Astrocyte of the spinal cord (primary cell): ENCODE data around the gene GINS1.

Experiments
- DNase-seq: peaks from one replicate; pipeline ENCODE4 v3.0.0; 2011; ENCODE audit warnings: low read depth, low spot score
- H3K4me3 ChIP-seq: 2 replicates; pipeline ENCODE4 v1.5.1; 2011; ENCODE audit warnings: low read depth, mild to moderate bottlenecking, low read length, moderate library complexity
- in situ Hi-C: cut with HindIII; loops from 2 replicates; pipeline ENCODE4 v1.10.0; 2017; ENCODE audit warnings: low sequenced_read_pairs
- TF ChIP-seq, protein P1 (sequence below): IDR thresholded peaks from 2 replicates; pipeline ENCODE4 v1.5.1; 2012; ENCODE audit warnings: low read depth, mild to moderate bottlenecking, low read length, inconsistent platforms

The GINS1 gene

DNA sequence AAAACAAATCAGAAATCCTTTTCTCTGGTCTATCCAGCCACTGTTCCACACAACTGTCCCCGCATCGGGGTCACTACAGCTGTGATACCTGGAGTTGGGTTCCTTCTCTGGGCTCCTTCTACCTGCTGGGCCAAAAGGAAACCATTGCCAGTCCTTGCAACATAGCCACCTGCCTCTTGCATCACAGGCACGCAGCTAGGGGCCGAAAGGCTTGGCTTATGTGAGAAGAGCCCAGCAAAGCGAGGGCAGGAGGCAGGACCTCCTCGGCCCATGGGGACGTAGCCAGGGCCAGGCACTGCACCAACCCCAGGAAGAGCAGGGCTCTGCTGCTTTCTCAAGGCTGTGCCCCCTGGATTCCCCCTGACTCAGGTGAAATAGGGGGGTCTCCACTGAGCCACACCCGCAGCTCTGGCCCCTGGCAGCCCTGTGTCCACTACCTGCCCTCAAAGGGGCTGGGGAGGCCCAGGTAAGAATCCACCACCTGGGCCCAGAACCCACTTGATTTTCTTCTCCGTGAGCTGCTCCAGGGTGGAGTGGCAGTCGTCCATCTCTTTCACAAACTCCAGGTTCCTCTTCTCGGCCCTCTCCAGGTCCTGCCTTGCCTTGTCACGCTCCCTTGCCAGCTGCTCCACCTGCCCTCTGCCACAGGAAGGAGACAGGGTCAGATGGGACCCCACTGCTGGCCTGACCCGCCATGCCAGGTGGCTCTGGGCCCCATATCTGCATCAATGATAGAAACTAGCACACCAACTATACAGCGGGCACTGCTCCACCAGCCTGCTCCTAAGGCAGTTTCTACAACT lies 88.9 kb downstream of the GINS1 start:
- in situ Hi-C loops: no loop called here
- no peak overlapping the region for H3K4me3 ChIP-seq
- TF ChIP-seq, protein P1, sequence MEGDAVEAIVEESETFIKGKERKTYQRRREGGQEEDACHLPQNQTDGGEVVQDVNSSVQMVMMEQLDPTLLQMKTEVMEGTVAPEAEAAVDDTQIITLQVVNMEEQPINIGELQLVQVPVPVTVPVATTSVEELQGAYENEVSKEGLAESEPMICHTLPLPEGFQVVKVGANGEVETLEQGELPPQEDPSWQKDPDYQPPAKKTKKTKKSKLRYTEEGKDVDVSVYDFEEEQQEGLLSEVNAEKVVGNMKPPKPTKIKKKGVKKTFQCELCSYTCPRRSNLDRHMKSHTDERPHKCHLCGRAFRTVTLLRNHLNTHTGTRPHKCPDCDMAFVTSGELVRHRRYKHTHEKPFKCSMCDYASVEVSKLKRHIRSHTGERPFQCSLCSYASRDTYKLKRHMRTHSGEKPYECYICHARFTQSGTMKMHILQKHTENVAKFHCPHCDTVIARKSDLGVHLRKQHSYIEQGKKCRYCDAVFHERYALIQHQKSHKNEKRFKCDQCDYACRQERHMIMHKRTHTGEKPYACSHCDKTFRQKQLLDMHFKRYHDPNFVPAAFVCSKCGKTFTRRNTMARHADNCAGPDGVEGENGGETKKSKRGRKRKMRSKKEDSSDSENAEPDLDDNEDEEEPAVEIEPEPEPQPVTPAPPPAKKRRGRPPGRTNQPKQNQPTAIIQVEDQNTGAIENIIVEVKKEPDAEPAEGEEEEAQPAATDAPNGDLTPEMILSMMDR: no peak
- DNase-seq: no peak

DNA sequence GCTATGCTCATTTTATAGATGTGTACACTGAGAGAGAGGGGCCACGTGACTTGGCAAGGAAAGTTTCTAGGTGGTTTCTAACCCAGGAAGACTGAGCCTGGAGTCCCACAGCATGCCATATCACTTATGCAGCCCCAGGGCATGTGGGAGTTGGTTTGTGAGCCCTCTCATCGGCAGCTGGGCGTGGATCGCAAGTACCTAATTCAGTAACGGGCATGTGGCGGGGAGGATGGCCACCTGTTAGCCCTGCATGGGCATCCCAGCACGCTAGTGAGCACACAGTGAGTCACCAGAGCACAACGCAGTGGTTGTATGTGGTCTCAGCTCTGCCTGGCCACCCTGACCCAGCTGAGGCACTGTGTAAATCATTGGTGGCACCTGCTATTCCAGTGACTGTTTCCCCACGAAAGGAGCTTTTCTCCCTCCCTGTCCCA lies 89.5 kb downstream of the GINS1 start:
- in situ Hi-C loops: no loop called here
- peak; percentile 42 for DNase-seq
- TF ChIP-seq, protein P1: no peak
- H3K4me3 ChIP-seq: no peak overlapping the region

DNA sequence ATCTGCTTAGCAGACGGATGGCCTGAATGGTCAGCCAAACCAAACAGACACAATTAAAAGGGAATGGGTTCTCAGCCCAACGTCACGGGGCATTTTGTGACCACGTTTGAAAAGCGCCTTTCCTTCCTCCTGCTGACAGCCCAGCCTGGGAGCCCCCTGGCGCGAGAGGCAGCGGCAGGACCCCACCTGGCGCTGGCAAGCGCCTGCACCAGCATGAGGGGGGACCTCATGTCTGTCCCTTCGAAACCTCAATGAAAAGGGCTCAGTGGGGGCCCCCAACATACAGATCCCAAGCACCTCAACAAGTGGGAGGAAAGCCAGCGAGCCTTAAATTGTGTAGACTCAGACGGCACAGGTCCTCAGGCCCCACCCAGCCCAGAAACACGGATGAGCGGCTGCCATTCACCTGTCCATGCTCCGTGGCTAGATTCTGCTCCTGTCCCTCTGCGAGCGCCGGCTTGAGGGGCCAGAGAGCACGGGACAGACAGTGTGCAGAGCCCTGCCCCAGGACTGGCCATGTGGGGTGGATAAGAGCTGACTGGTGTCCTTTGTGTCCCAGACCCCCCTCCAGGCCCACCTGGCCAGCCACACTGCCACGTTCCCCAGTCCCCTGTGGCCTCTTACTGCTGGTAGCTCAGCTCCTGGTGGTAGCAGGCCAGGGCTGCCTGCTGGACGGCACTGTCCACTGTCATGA lies 90.3 kb downstream of the GINS1 start:
- TF ChIP-seq, protein P1: no peak
- H3K4me3 ChIP-seq: no peak overlapping the region
- in situ Hi-C loops: no loop called here
- no peak for DNase-seq
